Body of pancreas (tissue), 4 donors: ENCODE measurements around the gene RPL12.

ENCODE experiments used
- CTCF ChIP-seq, 7 experiments: fragments of 450-650 bp in 4 of 7; fragments of 200-600 bp in 3 of 7; sonication (generic) in 3 of 7; IDR thresholded peaks; one replicate each; pipeline ENCODE4 v1.5.1; 2016 to 2019; ENCODE audit warnings: antibody characterized with exemption in 7 of 7
- POLR2A ChIP-seq, 3 donors: fragments of 450-650 bp; IDR thresholded peaks; one replicate each; pipeline ENCODE4 v1.6.1; 2016; ENCODE audit warnings: antibody characterized with exemption in 3 of 3, mild to moderate bottlenecking in 2 of 3

GRCh38 chr9:127451858-127452656 lies 851 bp upstream of the RPL12 start:
- TF ChIP-seq CTCF (IDR thresholded peaks at IDR 0.05) (no peak), POLR2A (IDR thresholded peaks at IDR 0.05) (no peak)
